Retinal pigment epithelial cell (primary cell): ENCODE data around the gene C1QTNF12.
"Not testable (repeated sequence)": the region's sequence is repeated elsewhere in the genome, so short reads cannot be mapped to it uniquely, and the experiment has no call there.

Experiments used
- DNase-seq: peaks from one replicate; pipeline ENCODE4 v3.0.0-alpha.2; 2010; ENCODE audit warnings: low read depth
- H3K4me3 ChIP-seq: 2 replicates; pipeline ENCODE4 v1.5.1; 2011; ENCODE audit warnings: mild to moderate bottlenecking, low read length, control low read depth, moderate library complexity
- CTCF ChIP-seq: conservative IDR thresholded peaks from 2 replicates; pipeline ENCODE4 v1.5.1; 2011; ENCODE audit warnings: low read depth, low read length, control low read depth, inconsistent platforms

The C1QTNF12 gene

GRCh38 chr1:1197188-1197500 is 49.4 kb downstream of the C1QTNF12 start:
- no peak overlapping the region for H3K4me3 ChIP-seq
- DNase-seq = no peak
- TF ChIP-seq CTCF = no peak

GRCh38 chr1:1196431-1197187 is 49.9 kb downstream of the C1QTNF12 start:
- H3K4me3 ChIP-seq = no peak overlapping the region
- TF ChIP-seq CTCF = no peak
- no peak for DNase-seq

- not testable (repeated sequence) for DNase-seq, H3K4me3 ChIP-seq
These were observed 50.8 kb downstream of the C1QTNF12 start for GRCh38 chr1:1195726-1196125.

- no peak for TF ChIP-seq CTCF
- no peak overlapping the region for H3K4me3 ChIP-seq
- DNase-seq = no peak
These were observed 51.8 kb downstream of the C1QTNF12 start for GRCh38 chr1:1194723-1195122.
